NB4 (cell line): Measurements from ENCODE around the gene CADPS2.

Experiments used
- CTCF ChIP-seq: IDR thresholded peaks from one replicate; pipeline ENCODE4 v1.5.1; 2012; ENCODE audit warnings: low read depth, low read length
- MAX ChIP-seq: IDR thresholded peaks from 2 replicates; pipeline ENCODE4 v1.6.1; 2011; ENCODE audit warnings: low read depth, low read length

- TF ChIP-seq CTCF, result no peak
- TF ChIP-seq MAX, result no peak
These were observed 324.9 kb downstream of the CADPS2 start for GRCh38 chr7:122561326-122561725.
